ENCODE results near the gene WDR45. TPM values are rescaled to one million over a fixed set of nuclear protein-coding genes. Genes with fewer than 3 reads are reported as not detected.
A peak's percentile ranks its signal among the peaks of the same experiment; 100 is the strongest.

The WDR45 gene
- total RNA-seq, 1 donor from 2014 or later, result 42.1 TPM

DNA sequence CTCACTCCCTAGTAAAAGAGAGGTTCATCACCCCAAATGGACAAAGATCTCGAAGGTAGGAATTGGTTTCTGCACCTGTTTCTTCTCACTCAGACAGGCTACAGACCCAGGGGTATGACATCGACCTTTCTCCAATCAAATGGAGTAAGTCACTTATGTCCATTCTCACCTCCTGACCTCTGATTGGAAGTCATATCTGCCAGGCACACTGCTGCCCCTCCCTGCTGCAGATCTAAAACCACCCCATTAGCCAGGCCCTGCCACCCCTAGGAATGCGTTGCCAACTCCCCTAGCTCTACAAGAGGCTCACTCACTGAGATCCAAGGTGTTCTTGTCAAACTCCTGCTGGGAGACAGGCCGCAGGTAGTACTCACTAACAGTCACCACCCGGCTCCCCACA lies 37.0 kb upstream of the WDR45 start:
- FAIRE-seq (no peak), DNase-seq (ENCODE audit: low read depth) (no peak)
- H3K36me3 ChIP-seq (ENCODE audit: control insufficient read depth, insufficient read depth, low read length), result peaks cover 6% of the 10 kb centered on the region
- H3K27me3 ChIP-seq (ENCODE audit: control insufficient read depth, insufficient read depth, low read length), result no peaks in the 10 kb centered on the region
- no peak overlapping the region for H3K4me3 ChIP-seq (ENCODE audit: low read depth, low read length)
- TF ChIP-seq CTCF (IDR thresholded peaks at IDR 0.05; ENCODE audit: insufficient read depth, low read length, severe bottlenecking), result no peak

DNA sequence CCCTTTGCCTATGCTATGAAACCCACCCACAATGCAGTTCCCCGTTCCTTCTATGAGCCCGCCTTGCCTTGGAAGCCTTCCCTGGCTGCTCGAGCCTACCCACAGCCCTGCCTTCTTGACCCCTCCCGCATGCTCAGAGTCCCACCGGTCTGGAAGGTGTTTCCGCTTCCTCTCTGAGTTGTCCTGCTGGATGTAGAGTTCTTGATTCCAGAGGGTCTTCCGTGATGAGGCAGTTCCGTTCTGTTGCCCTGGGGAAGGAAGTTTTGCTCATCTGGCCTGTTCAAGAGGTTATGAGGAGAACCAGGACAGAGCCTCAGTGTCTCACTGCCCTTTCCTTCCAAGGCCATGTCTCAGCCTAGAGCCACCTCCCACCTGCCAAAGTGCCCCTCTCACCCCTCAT lies 36.4 kb upstream of the WDR45 start:
- Histone ChIP-seq H3K4me3 (ENCODE audit: low read depth, low read length) (no peak overlapping the region), H3K27me3 (ENCODE audit: control insufficient read depth, insufficient read depth, low read length) (no peaks in the 10 kb centered on the region), H3K36me3 (ENCODE audit: control insufficient read depth, insufficient read depth, low read length) (peaks cover 6% of the 10 kb centered on the region)
- FAIRE-seq (no peak), DNase-seq (ENCODE audit: low read depth) (no peak)
- no peak for TF ChIP-seq CTCF (IDR thresholded peaks at IDR 0.05; ENCODE audit: insufficient read depth, low read length, severe bottlenecking)

GRCh38 chrX:49111791-49112190 lies 32.1 kb upstream of the WDR45 start:
- TF ChIP-seq CTCF (IDR thresholded peaks at IDR 0.05; ENCODE audit: insufficient read depth, low read length, severe bottlenecking), result no peak
- peaks cover 6% of the 10 kb centered on the region for H3K36me3 ChIP-seq (ENCODE audit: control insufficient read depth, insufficient read depth, low read length)
- no peaks in the 10 kb centered on the region for H3K27me3 ChIP-seq (ENCODE audit: control insufficient read depth, insufficient read depth, low read length)
- no peak for FAIRE-seq
- no peak overlapping the region for H3K4me3 ChIP-seq (ENCODE audit: low read depth, low read length)
- DNase-seq (ENCODE audit: low read depth), result no peak

- H3K4me3 ChIP-seq (ENCODE audit: low read depth, low read length), result no peak overlapping the region
- H3K36me3 ChIP-seq (ENCODE audit: control insufficient read depth, insufficient read depth, low read length), result peaks cover 3% of the 10 kb centered on the region
- TF ChIP-seq CTCF (IDR thresholded peaks at IDR 0.05; ENCODE audit: insufficient read depth, low read length, severe bottlenecking), result no peak
- DNase-seq (ENCODE audit: low read depth), result no peak
- FAIRE-seq, result no peak
- no peaks in the 10 kb centered on the region for H3K27me3 ChIP-seq (ENCODE audit: control insufficient read depth, insufficient read depth, low read length)
Measured at GRCh38 chrX:49110417-49110816, 30.7 kb upstream of the WDR45 start.

GRCh38 chrX:49108641-49109040 lies 29.0 kb upstream of the WDR45 start:
- peaks cover under 1% of the 10 kb centered on the region for H3K36me3 ChIP-seq (ENCODE audit: control insufficient read depth, insufficient read depth, low read length)
- no peak for TF ChIP-seq CTCF (IDR thresholded peaks at IDR 0.05; ENCODE audit: insufficient read depth, low read length, severe bottlenecking)
- no peak for FAIRE-seq

GRCh38 chrX:49106930-49107329 lies 27.2 kb upstream of the WDR45 start:
- H3K4me3 ChIP-seq (ENCODE audit: low read depth, low read length), result no peak overlapping the region
- peak; percentile 60 for TF ChIP-seq CTCF (IDR thresholded peaks at IDR 0.05; ENCODE audit: insufficient read depth, low read length, severe bottlenecking)
- FAIRE-seq (peak; percentile 76), DNase-seq (ENCODE audit: low read depth) (peak; percentile 37)
- no peaks in the 10 kb centered on the region for H3K36me3 ChIP-seq (ENCODE audit: control insufficient read depth, insufficient read depth, low read length)
- H3K27me3 ChIP-seq (ENCODE audit: control insufficient read depth, insufficient read depth, low read length), result no peaks in the 10 kb centered on the region

More at GRCh38 chrX:49108641-49109040, 29.0 kb upstream of the WDR45 start:
- Histone ChIP-seq H3K27me3 (ENCODE audit: control insufficient read depth, insufficient read depth, low read length) (no peaks in the 10 kb centered on the region), H3K4me3 (ENCODE audit: low read depth, low read length) (no peak overlapping the region)
- no peak for DNase-seq (ENCODE audit: low read depth)
